ELF-1 (cell line): ENCODE measurements around the gene CIBAR2.

Source experiments
- DNase-seq: peaks from one replicate; pipeline ENCODE4 v3.0.0-alpha.2; 2016; ENCODE audit warnings: low read depth, low spot score

Gene CIBAR2

DNA sequence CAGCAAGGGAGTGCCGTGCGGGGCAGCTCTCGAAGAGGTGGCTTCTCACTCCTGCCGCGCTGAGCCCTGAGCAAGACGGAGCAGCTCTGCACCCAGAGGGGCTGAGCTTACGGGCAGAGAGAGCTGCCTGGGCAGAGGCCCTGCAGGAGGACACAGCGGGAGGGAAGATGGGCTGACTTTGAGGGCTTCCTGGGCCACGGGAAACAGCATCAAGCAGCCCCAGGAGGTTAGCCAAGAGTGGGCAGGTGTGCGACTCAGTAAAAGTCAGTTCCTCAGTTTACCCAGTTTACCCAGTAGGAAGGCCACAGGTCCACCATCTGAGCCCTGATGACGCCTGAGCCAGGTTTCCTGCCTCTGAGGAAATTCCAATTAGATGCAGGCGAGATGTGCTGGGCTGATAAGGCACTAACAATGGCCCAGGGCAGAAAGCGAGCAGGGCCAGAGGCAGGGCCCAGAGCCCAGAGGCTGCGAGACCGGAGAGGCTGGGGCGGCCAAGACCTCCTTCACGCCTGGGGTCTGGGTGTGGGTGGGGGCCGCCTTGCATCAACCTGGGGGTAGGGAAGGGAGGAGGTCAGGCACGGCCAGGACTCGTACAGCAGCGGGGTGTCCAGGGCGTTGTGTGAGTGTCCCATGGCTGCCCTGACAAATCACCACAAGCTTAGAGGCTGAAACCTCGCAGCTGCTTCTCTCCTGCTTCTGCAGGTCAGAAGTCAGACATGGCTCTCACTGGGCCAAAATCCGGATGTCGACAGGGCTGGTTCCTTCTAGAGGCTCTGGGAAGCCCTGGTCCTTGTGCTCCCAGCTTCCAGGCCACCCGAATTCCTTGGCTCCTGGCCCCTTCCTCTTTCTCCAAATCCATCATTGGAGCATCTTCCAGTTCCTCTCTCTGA is 32.0 kb upstream of the CIBAR2 start:
- peak; percentile 67 for DNase-seq

DNA sequence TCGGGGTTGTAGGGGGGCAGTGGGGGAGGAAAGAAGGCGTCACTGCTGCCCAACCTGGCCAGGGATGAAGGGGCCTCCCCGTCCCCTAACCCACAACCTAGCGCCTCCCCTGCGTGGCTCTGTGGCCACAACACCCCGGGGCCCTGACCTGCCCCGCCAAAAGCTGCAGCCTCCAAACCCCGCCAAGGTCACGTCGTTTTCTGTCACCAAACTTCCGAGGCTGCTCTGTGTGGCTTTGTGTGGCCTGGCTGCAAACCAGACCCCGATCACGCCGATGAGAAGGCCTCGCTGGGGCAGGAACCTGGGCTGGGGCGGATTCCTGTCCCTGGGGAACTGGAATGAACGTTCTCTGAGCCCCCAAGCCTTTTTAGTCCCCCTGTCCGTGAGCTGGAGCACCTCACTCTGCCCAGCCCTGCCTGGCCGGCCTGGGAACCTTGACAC is 30.5 kb upstream of the CIBAR2 start:
- DNase-seq: no peak

DNA sequence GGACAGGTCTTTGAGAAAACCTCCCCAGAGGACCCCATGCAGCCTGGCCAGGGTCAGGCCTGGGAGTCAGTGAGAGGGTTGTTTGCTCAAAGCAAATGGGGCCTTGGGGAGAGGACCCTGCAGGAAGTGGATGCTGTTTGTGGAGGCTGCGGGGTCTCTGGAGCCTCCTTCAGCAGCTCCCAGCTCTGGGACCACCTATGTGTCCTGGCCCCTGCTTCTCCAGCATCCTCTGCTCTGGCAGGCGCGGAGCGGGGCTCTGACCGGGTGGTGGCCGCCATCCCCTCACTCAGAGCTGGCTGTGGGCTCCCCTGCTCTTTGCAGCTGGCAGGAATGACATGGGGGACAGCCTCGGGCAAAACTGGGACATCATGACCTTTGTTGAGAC is 29.8 kb upstream of the CIBAR2 start:
- DNase-seq: no peak

DNA sequence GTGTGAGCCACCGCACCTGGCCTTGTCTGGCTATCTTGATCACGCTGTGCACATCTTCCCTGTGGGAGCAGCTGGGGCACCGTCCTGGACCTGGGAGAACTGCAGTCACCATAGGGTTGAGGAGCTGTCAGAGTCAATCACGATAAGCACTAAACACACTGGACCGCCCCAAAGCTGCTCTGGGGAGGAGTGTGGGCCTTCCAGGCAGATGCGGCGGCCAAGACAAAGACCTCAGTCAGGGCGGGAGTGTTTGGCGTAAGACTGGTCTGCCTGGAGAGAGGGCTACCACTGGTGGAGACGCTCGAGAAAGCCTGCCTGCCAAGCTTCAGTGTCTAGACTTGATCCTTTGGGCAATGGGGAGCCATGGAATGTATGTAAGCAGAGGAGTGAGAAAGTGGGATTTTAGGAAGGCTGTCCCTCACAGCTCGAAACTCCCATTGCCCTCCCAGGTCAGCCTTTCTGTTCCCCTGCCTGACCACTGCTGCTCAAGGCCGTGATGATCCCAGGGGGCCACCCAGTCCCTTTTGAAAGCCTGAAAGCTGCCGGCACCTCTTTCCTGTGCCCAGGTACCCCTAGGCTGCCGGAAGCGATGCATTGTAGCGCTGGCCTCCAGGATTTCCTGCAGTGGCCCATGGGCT is 29.3 kb upstream of the CIBAR2 start:
- DNase-seq: peak; percentile 67

DNA sequence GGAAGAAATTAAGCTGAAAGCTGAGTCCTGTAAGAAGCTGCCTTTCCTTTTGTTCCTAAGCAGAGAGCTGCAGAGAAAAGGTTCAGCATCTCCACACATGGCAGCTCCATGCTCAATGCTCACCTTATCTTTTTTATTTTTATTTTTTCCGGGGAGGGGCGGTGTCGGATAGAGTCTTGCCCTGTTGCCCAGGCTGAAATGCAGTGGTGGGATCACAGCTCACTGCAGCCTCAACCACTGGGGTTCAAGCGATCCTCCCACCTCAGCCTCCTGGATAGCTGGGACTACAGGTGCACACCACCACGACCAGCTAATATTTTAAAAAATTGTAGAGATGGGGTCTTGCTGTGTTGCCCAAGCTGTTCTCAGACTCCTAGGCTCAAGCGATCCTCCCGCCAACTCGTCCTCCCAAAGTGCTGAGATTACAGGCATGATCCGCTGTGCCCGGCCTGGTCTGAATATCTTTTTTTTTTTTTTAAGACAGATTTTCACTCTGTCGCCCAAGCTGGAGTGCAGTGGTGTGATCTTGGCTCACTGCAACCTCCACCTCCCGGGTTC is 28.3 kb upstream of the CIBAR2 start:
- DNase-seq: no peak

DNA sequence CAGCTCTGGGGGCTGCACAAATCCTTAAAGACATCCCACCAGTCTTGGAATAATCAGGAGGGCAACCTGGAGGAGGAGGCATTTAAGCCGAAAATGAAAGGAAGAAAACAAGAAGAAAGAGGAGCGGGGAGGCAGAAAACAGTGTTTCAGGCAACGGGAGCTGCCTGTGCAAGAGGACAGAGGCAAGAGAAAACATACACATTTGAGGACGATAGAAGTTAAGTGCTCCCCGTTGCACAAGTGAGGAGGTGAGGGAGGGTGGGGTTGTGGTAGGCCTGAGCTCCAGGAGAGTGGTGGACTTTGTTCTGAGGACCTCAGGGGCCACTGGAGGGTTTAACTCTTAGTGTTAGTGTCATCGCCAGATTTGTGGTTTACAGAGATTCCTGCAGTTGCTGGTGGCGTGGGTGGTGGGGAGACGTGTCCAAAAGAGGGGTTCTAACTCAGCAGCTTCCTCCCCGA is 27.6 kb upstream of the CIBAR2 start:
- no peak for DNase-seq

DNA sequence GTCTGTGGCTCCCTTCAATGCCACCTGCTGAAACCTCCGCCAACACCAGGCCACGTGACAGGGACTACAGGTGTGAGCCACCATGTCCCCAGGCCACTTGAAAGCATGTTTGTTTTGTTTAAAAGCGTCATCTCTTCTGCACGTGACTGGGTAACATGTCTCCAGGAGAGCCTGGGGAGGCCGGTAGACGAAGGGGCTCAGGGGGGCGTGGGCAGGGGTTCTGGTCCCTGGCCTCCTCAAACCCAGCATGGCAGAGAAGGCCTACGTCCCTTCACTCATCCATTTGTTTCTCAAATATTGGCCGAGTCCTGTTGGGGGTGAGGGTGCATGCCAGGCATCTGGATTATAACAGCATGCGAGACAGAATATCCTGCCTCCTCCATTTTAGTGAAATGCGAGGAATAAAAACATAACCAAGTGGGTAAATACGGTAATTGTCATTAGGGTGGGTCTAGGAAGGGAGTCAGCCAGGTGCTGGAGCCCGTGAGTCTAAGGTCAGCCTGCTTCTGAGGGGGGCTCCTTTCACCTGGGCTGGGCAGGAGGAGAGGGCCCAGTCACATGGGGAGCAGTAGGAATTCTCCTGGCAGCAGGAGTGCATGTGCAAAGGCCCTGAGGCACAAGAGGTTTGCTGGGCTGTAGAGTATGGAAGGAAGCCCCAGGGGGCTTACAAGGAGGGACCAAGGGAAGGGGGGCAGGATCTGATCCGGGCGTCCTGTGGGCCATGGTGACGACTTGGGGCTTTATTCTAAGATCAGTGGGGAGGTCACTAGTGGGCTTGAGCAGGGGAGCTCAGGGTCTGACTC is 26.8 kb upstream of the CIBAR2 start:
- no peak for DNase-seq

DNA sequence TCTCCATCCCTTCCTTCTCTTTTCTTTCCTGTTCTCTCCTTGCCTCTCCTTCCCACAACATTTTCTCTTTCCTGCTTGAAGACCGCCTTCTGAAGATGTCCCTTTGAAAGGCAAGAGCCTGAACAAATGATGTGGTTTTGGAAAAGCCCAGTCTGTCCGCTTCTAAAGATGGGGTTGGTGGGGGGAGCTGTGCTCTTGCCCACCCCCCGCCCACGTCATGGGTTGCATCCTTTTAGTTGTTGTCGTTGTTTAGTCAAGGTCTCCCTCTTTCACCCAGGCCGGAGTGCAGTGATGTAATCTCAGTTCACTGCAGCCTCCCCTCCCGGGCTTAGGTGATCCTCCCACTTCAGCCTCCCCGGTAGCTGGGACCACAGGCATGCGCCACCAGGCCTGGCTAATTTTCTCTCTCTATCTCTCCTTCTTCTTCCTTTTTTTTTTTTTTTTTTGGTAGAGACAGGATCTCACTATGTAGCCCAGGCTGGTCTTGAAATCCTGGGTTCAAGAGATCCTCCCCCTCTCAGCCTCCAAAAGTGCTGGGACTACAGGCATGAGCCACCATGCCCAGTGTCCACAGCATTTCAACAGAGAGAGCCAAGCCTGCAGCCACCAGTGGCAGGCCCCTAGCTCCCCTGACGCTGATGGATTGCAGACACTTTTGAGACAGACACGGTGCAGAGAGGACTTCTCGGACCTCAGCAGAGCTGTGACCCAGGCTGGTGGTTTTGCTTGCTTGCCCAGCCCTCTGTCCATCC is 26.0 kb upstream of the CIBAR2 start:
- no peak for DNase-seq

DNA sequence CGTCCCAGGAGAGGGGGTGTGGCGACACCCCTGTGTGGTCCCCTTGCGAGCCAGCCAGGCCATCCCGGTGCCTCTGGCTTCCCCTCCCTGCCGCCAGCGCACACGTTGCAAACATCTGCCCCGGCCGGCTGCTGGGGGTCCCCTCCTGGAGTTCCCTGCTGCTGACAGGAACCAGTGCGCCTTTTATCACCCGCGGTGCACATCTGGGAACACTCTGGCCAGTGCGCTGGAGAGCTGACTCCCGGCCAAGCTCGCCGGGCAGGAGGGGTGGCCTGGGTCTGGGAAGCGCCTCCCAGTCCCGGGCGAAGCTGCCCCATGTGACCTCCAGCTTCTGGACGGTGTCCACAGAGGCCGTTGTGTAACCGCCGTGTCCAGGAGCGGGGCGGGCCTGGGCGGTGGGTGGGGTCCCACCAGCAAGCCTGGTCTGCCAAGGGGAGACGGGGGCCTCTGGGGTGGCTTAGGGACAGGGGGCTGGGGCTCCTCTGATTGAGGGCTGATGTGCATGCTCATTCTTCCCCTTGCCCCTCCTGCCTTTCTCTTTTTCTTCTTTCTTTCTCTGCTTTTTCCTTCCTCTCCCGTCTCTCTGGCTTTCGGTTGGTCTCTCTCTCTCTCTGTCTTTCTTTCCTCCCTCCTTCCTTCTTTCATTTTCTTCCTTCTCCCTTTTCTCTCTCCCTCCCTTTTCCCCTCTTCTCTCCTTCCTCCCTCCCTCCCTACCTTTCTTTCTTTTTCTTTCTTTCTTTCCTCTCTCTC is 25.2 kb upstream of the CIBAR2 start:
- DNase-seq: peak; percentile 80

DNA sequence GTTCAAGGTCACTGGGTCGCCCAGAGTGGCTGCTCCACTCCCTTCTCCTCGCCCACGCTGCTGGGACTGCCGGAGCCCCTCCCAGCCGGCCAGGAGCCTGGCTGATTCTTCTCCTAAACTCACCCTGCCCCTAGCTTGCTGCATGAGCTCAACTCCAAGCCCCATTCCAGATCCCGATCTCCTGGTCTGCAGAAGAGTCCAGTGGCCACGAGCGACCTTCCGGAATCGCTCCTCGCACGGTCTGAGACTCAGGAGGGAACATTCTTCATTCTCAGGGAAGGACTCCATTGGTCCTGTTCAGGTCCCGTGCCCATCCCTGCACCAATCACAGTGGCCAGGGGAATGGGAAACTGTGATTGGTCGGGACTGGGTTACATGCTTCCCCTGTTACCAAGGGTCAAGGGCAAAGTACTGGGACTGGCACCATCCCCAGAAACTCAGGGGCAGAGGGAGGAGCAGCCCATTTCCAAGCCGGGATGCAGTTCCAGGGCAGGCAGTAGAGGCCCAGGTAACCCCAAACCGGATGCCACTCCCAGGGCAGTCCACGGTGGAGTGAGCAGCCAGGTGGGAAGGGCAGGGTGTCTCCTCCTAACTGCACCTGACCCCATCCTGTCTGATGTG is 24.5 kb upstream of the CIBAR2 start:
- DNase-seq: peak; percentile 81

DNA sequence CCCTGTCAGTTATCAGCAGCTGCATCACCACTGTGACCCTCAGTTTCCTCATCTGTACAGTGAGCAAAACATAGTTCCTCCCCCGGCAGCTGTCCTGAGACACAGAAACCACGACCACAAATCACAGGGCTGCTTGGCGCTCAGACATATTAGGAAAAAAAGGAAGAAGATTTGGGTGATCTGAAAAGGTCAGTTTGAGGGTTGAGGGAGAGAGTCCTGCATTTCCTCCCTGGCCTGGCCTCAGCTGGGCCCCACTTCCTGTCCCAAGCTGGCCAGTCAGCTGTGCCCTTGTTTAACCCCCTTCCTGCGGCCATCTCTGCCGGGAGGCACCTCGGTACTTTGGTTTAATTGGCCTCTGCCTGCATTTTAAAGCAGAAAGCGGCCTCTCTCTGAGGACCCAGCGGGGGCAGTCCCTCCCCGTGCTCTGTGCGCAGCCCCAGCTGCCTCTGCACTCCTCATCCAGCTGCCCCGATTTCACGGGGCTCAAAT is 24.0 kb upstream of the CIBAR2 start:
- peak; percentile 54 for DNase-seq

DNA sequence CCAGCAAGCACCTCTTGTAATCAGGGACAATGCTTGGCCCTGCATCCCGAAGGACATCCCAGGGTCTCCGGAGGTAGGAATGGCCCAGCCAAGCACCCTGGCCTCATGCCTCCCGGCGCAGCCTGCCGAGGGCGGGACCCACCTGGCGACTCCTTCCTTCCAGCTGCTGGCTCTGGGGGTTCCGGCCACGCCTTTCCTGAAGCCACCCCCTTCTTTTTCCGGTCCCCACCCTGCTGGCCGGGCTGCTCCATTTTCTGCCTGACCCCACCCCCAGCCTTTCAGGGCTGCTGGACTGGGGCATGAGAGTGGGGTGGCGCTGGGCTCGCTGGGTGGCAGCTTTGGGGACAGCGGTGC is 22.5 kb upstream of the CIBAR2 start:
- DNase-seq: no peak

DNA sequence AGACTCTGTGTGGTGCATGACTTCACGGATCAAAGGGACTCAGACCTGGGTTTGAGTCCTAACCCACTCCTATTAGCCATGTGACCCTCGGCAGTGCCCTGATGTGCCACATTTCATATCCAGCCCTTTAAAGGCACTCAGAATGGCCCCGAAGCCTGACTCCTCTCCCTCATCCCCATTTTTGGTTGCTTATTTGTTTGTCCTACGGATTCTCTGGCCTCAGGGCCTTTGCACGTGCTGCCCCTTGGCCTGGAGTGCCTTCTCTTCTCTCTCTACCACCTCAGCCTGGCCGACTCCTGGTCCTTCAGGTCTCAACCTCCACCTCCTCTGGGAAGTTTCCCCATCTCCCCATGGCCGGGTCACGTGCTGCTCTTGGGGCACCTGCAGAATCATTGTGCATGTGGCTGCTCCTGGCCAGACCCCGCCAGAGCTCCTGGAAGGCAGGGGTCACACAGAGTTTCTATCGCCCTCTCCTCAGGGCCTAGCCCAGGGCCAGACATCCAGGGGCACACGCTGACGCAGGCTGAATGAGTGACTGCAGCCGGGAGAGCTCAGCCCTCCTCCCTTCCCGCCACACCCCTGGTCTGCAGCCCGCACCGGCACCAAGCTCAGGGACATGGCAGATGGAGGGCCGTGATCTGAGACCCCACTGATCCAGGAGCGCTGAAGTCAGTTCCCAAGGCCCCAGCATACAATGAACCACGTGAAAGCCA is 22.0 kb upstream of the CIBAR2 start:
- no peak for DNase-seq

DNA sequence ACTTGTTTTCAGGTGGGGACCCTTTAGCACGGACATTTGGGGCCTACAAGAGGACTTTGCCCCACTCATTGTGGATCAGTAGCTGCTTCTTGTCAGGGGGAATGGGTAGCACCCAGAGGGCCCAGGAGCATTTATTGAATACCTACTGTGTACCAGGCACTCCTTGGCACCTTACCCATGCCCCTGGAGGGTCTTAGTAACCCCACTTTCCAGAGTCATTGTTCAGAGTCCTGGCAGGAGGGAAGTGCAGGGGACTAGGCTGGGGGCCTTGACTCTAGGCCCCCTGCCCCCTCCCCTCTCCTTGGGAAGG is 21.0 kb upstream of the CIBAR2 start:
- DNase-seq: no peak

DNA sequence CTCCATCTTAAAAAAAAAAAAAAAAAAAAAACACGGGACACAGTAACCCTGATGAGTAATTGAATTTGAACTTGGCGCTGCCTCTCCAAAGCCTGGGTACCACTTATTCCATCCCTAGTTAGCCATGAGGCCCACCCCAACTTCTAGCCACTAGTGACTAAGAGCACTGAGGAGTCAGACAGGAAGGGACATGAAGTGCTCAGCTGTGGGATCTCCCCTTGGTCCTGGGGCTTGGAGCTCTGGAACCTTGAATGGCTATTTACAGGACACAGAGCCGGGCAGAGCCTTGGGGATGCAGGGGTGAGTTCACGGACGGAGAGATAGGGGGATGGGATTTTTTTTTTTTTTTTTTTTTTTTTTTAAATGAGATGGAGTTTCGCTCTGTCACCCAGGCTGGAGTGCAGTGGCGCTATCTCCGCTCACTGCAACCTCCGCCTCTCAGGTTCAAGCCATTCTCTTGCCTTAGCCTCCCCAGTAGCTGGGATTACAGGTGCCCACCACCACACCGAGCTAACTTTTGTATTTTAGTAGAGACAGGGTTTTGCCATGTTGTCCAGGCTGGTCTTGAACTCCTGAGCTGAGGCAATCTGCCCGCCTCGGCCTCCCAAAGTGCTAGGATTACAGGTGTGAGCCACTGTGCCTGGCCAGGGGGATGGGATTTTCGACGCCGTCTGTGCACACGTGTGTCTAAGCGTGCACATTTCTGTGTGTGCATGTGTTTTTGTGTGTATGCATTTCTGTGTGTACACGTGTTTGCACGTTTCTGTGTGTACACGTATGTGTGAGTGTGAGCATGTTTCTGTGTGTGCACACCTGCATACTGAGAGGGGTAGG is 20.4 kb upstream of the CIBAR2 start:
- no peak for DNase-seq

DNA sequence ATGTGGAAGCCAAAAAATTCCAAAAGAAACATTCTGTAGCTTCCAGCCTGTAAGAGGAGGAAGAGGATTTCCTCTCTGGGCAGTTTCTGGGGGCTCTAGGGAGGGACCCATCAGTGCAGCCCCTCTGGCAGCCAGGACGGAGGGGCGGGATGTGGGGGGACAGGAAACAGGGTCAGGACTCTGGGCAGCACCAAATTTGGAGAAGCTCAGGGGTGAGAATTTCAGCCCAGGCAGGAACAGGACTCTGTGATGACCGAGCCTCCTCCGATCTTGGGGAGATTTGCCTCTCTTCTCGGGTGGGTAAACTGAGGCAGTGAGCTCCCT is 18.4 kb upstream of the CIBAR2 start:
- no peak for DNase-seq

DNA sequence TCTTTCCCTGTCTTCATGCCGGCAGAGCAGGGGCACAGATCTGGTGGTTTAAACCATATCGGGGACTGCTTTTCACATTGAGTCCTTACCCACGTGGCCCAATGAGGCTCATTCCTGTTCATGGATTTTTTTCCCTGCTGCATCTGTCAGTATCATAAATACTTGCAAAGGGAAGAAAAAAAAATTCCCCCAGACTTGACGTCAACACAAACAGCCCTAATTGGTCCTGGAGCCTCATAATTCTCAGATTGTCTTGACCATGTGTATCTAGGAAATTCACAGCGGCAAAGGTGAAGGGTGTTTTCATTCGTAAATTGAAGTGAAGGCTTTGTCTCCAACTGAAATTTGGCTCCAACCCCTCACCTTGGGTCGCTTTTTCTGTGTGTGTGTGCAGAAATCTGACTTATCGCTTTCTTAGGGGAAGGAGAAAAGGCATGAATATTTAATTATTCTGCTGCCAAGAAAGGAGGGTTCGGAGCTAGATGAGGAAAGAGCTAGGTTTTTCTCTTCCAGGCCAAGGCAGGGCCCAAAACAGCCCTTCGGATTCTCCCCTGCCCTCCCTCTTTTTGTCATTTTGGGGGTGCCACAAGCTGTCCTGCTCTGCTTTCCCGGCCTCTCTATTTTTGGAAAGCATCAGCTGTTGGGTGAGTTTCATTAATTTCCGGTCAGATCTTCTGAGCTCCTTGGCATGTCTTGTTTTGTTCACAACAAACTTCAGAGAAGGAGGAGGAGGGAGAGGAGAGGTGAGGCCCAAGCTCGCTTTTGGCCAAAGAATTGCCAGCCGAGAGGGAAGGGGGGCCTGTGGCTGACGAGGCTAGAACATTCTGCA is 17.8 kb upstream of the CIBAR2 start:
- no peak for DNase-seq
